Keratinocyte (primary cell): ENCODE data around the gene MRGPRX2. TPM values are rescaled to one million over a fixed set of nuclear protein-coding genes. Genes with fewer than 3 reads are reported as not detected.
A peak's percentile ranks its signal among the peaks of the same experiment; 100 is the strongest.

Experiments
- DNase-seq: peaks from one replicate; pipeline ENCODE4 v3.0.0-alpha.2; 2011; ENCODE audit warnings: low read depth, missing footprints, low spot score
- FAIRE-seq: peaks from 2 replicates; lab custom pipeline; 2011; peaks lifted over from hg19 to GRCh38; lab: Jason Lieb, UNC
- H2AFZ ChIP-seq: 2 replicates; pipeline ENCODE4 v1.6.0; 2012; ENCODE audit warnings: low read length, control low read depth, inconsistent platforms; ENCODE audit not compliant: control insufficient read depth
- H3K27ac ChIP-seq: 2 replicates; pipeline ENCODE4 v1.5.1; 2011; ENCODE audit warnings: low read length; ENCODE audit not compliant: control insufficient read depth, insufficient read depth
- H3K27me3 ChIP-seq: 3 replicates; pipeline ENCODE4 v1.6.0; 2011; ENCODE audit warnings: low read length; ENCODE audit not compliant: control insufficient read depth, insufficient read depth; ENCODE audit errors: extremely low read depth
- H3K36me3 ChIP-seq, 2 experiments: 2 replicates in 1 of 2; 3 replicates in 1 of 2; pipeline ENCODE4 v1.5.1; 2011; ENCODE audit warnings: low read length in 2 of 2, mild to moderate bottlenecking in 1 of 2; ENCODE audit not compliant: control insufficient read depth in 2 of 2, insufficient read depth in 2 of 2; ENCODE audit errors: extremely low read depth in 1 of 2
- H3K4me1 ChIP-seq: 3 replicates; pipeline ENCODE4 v1.5.1; 2011; ENCODE audit warnings: low read length; ENCODE audit not compliant: control insufficient read depth, insufficient read depth; ENCODE audit errors: extremely low read depth
- H3K4me2 ChIP-seq: 3 replicates; pipeline ENCODE4 v1.6.0; 2011; ENCODE audit warnings: low read depth, low read length; ENCODE audit not compliant: control insufficient read depth, insufficient read depth; ENCODE audit errors: extremely low read depth
- H3K4me3 ChIP-seq, 3 experiments: fragments of 200-600 bp in 1 of 3; sonication (generic) in 1 of 3; 2 replicates in 2 of 3; 3 replicates in 1 of 3; pipeline ENCODE4 v1.5.1; 2011 to 2016; ENCODE audit warnings: low read length in 3 of 3, mild to moderate bottlenecking in 3 of 3, control low read depth in 2 of 3, inconsistent platforms in 1 of 3, low read depth in 1 of 3, mixed read lengths in 1 of 3, mixed run types in 1 of 3, moderate library complexity in 1 of 3; ENCODE audit not compliant: control insufficient read depth in 2 of 3, insufficient read depth in 2 of 3; ENCODE audit errors: extremely low read depth in 1 of 3
- H3K79me2 ChIP-seq: 2 replicates; pipeline ENCODE4 v1.6.0; 2012; ENCODE audit warnings: low read length; ENCODE audit not compliant: control insufficient read depth, insufficient read depth
- H3K9ac ChIP-seq: 3 replicates; pipeline ENCODE4 v1.6.0; 2011; ENCODE audit warnings: low read length; ENCODE audit not compliant: control insufficient read depth, insufficient read depth; ENCODE audit errors: extremely low read depth
- H3K9me1 ChIP-seq: 3 replicates; pipeline ENCODE4 v1.6.0; 2011; ENCODE audit warnings: low read length; ENCODE audit not compliant: control insufficient read depth, insufficient read depth; ENCODE audit errors: extremely low read depth
- H3K9me3 ChIP-seq: 2 replicates; pipeline ENCODE4 v1.5.1; 2012; ENCODE audit warnings: low read depth, low read length; ENCODE audit not compliant: control insufficient read depth
- H4K20me1 ChIP-seq: 3 replicates; pipeline ENCODE4 v1.6.0; 2011; ENCODE audit warnings: low read length; ENCODE audit not compliant: control insufficient read depth, insufficient read depth; ENCODE audit errors: extremely low read depth
- EZH2 ChIP-seq: IDR thresholded peaks from one replicate; pipeline ENCODE4 v1.6.1; 2012; ENCODE audit warnings: inconsistent platforms, mild to moderate bottlenecking, low read length, moderate library complexity
- dilution Hi-C: fragments of 300-500 bp; cut with MboI; formaldehyde crosslinking; loops from one replicate; pipeline ENCODE4 v1.7.0; 2020; ENCODE audit warnings: low sequenced_read_pairs; ENCODE audit not compliant: extremely low pct_ligation_motif_present
- polyA plus RNA-seq, 5 experiments: library from polyadenylated mRNA; depleted of rRNA in 3 of 5; stranded (reverse) in 3 of 5; stranded (forward) in 1 of 5; unstranded in 1 of 5; fragments of >200 nt; gene quantifications; 1 replicate in 1 of 5; 2 replicates in 3 of 5; 3 replicates in 1 of 5; pipeline versions ENCODE4 v1.2.1 to v1.2.3, GENCODE V29; 2011 to 2012; ENCODE audit warnings: missing spikeins in 2 of 5, low read depth in 1 of 5, low replicate concordance in 1 of 5
- TF ChIP-seq, protein P1 (sequence below), 3 experiments: IDR thresholded peaks in 1 of 3; conservative IDR thresholded peaks in 1 of 3; optimal IDR thresholded peaks in 1 of 3; 2 replicates in 2 of 3; 3 replicates in 1 of 3; pipeline versions ENCODE3 to v1.5.1; 2011; ENCODE audit warnings: low read length in 3 of 3, mild to moderate bottlenecking in 3 of 3, moderate library complexity in 2 of 3, control low read depth in 1 of 3, inconsistent platforms in 1 of 3; ENCODE audit not compliant: insufficient read depth in 2 of 3; ENCODE audit errors: extremely low read depth in 1 of 3

Gene MRGPRX2
- polyA plus RNA-seq, 1 donor (not counting 4 experiments of a cell fraction or from before 2014, with no cell fraction given) = not detected

DNA sequence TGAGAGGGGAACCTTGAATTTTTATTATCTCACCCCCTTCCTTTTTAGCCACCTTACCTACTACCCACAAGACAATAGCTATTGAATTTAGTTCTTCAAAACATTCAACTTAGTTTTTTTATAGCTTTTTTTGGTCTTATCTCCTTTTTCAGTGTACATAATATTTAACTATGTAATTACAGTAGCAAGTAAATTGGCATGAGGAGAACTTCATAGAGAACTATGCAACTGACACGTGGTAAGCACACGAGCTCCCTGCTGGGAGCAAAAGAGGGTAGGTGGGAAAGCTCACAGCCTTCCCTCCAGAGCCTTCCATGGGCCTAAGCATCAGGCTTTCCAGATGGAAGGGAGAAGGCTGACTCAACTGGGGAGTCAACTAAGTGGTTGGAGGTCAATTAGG is 34.3 kb upstream of the MRGPRX2 start:
- no peak overlapping the region for H3K4me2 ChIP-seq
- H3K79me2 ChIP-seq = no peaks in the 10 kb centered on the region
- H2AFZ ChIP-seq = no peak overlapping the region
- no peak overlapping the region for H3K4me3 ChIP-seq
- no peaks in the 10 kb centered on the region for H3K27me3 ChIP-seq
- H3K9me3 ChIP-seq = no peaks in the 10 kb centered on the region
- TF ChIP-seq, protein P1, sequence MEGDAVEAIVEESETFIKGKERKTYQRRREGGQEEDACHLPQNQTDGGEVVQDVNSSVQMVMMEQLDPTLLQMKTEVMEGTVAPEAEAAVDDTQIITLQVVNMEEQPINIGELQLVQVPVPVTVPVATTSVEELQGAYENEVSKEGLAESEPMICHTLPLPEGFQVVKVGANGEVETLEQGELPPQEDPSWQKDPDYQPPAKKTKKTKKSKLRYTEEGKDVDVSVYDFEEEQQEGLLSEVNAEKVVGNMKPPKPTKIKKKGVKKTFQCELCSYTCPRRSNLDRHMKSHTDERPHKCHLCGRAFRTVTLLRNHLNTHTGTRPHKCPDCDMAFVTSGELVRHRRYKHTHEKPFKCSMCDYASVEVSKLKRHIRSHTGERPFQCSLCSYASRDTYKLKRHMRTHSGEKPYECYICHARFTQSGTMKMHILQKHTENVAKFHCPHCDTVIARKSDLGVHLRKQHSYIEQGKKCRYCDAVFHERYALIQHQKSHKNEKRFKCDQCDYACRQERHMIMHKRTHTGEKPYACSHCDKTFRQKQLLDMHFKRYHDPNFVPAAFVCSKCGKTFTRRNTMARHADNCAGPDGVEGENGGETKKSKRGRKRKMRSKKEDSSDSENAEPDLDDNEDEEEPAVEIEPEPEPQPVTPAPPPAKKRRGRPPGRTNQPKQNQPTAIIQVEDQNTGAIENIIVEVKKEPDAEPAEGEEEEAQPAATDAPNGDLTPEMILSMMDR (optimal IDR thresholded peaks at IDR 0.05 in 1 of 3, IDR thresholded peaks at IDR 0.05 in 1 of 3, conservative IDR thresholded peaks at IDR 0.05 in 1 of 3; ENCODE audit: extremely low read depth in 1 of 3, insufficient read depth in 2 of 3, low read length in 3 of 3) = no peak
- no peak for TF ChIP-seq EZH2
- H4K20me1 ChIP-seq = no peaks in the 10 kb centered on the region
- dilution Hi-C loops = no loop called here
- H3K9ac ChIP-seq = no peak overlapping the region
- FAIRE-seq = no peak
- DNase-seq = no peak
- peaks cover 2% of the 10 kb centered on the region for H3K4me1 ChIP-seq
- H3K36me3 ChIP-seq = no peaks in the 10 kb centered on the region
- H3K9me1 ChIP-seq = no peaks in the 10 kb centered on the region
- no peak overlapping the region for H3K27ac ChIP-seq

DNA sequence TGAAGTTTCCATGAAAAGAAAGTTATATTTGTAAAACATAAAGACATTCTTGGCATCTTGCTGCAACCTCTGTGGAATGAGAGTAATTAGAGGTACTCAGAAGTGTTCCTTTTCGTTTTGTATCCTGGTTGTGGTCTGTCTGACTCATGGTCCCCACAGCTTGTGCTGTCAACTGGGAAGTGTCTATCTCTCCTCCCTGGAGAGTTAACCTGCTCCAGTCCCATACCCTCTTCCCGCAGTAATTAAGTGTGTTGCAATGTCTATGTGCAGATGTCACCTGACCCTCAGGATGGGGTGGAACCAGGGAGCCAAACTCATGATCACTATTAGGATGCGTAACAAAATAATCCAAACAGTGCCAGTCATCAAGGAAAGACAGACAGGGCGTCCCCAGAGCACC is 33.5 kb upstream of the MRGPRX2 start:
- TF ChIP-seq, protein P1 (optimal IDR thresholded peaks at IDR 0.05 in 1 of 3, IDR thresholded peaks at IDR 0.05 in 1 of 3, conservative IDR thresholded peaks at IDR 0.05 in 1 of 3; ENCODE audit: extremely low read depth in 1 of 3, insufficient read depth in 2 of 3, low read length in 3 of 3) = no peak
- TF ChIP-seq EZH2 = no peak
- Histone ChIP-seq H3K9ac (no peak overlapping the region), H3K79me2 (no peaks in the 10 kb centered on the region), H3K9me3 (no peaks in the 10 kb centered on the region), H3K27ac (no peak overlapping the region), H3K4me2 (no peak overlapping the region), H3K9me1 (no peaks in the 10 kb centered on the region), H3K36me3 (no peaks in the 10 kb centered on the region), H4K20me1 (no peaks in the 10 kb centered on the region), H3K4me3 (no peak overlapping the region), H3K27me3 (no peaks in the 10 kb centered on the region), H2AFZ (no peak overlapping the region), H3K4me1 (peaks cover 5% of the 10 kb centered on the region)
- DNase-seq (no peak), FAIRE-seq (peak; percentile 59)
- dilution Hi-C loops = no loop called here
